Sigmoid colon (tissue), 7 donors: ENCODE measurements around the gene POLR2A. TPM values are rescaled to one million over a fixed set of nuclear protein-coding genes. Genes with fewer than 3 reads are reported as not detected.
A peak's percentile ranks its signal among the peaks of the same experiment; 100 is the strongest.
"Not testable (repeated sequence)": the region's sequence is repeated elsewhere in the genome, so short reads cannot be mapped to it uniquely, and the experiment has no call there.

ENCODE experiments used
- DNase-seq: peaks from one replicate; pipeline ENCODE4 v3.0.0-alpha.2; 2019
- H3K27ac ChIP-seq, 4 donors: fragments of 200-600 bp; sonication (generic); one replicate each; pipeline ENCODE4 v1.5.1; 2016 to 2019; ENCODE audit warnings: mild to moderate bottlenecking in 1 of 4
- H3K27me3 ChIP-seq, 3 donors: fragments of 200-600 bp; sonication (generic); one replicate each; pipeline ENCODE4 v1.5.1; 2019; ENCODE audit warnings: mild to moderate bottlenecking in 1 of 3
- H3K36me3 ChIP-seq, 4 donors: fragments of 200-600 bp; sonication (generic); one replicate each; pipeline ENCODE4 v1.5.1; 2016 to 2019
- H3K4me1 ChIP-seq, 4 donors: fragments of 200-600 bp; sonication (generic); one replicate each; pipeline ENCODE4 v1.5.1; 2017 to 2019
- H3K4me3 ChIP-seq, 4 donors: fragments of 200-600 bp; sonication (generic); one replicate each; pipeline ENCODE4 v1.5.1; 2017 to 2019; ENCODE audit warnings: mild to moderate bottlenecking in 2 of 4, moderate library complexity in 1 of 4
- H3K9me3 ChIP-seq, 4 donors: fragments of 200-600 bp in 3 of 4; sonication (generic) in 3 of 4; one replicate each; pipeline versions ENCODE4 v1.5.1 to v1.6.1; 2013 to 2019
- CTCF ChIP-seq, 4 experiments: fragments of 450-650 bp in 3 of 4; fragments of 200-600 bp in 1 of 4; IDR thresholded peaks; one replicate each; pipeline ENCODE4 v1.5.1; 2016 to 2019; ENCODE audit warnings: antibody characterized with exemption in 4 of 4, mild to moderate bottlenecking in 3 of 4, moderate library complexity in 2 of 4
- EP300 ChIP-seq, 4 donors: sonication (generic); formaldehyde crosslinking; IDR thresholded peaks; one replicate each; pipeline ENCODE4 v1.6.1; 2017; ENCODE audit warnings: antibody characterized with exemption in 4 of 4
- POLR2A ChIP-seq, 2 donors: fragments of 450-650 bp; IDR thresholded peaks; one replicate each; pipeline ENCODE4 v1.6.1; 2016; ENCODE audit warnings: antibody characterized with exemption in 2 of 2, mild to moderate bottlenecking in 2 of 2, moderate library complexity in 2 of 2
- POLR2AphosphoS5 ChIP-seq, 4 donors: sonication (generic); formaldehyde crosslinking; IDR thresholded peaks; one replicate each; pipeline ENCODE4 v1.6.1; 2017; ENCODE audit warnings: antibody characterized with exemption in 4 of 4
- WGBS, 2 donors: extraction: QIAGEN DNeasy Blood & Tissue Kit; methylation state at CpG; one replicate each; pipeline ENCODE4 v1.1.7; 2013; 5-methylcytosine and 5-hydroxymethylcytosine counted together
- intact Hi-C: fragments of 100-400 bp; cut with DNase I; formaldehyde crosslinking; loops from one replicate; pipeline ENCODE4 v1.15.1; 2023
- polyA plus RNA-seq, 3 donors: library from polyadenylated mRNA; stranded (reverse); fragments of 200-250 nt; gene quantifications; one replicate each; pipeline ENCODE4 v1.2.3, GENCODE V29; 2013
- total RNA-seq, 4 donors: library from RNA; depleted of rRNA; stranded (reverse); fragments of >200 nt; gene quantifications; one replicate each; pipeline ENCODE4 v1.1.0, GENCODE V29; 2016
- donor health status: healthy with polysubstance abuse.
- donor health status: Bipolar disorder and iron deficiency.
- donor health status: healthy.

POLR2A gene
- total and polyA plus RNA-seq, 7 donors, result 7.2 to 51.1 (median 31.4) TPM

- no peak for DNase-seq
- WGBS, 2 donors, result 71 to 91% methylated on average over 2 of the region's 2 CpGs
- no peaks in the 10 kb centered on the region for H3K27me3 ChIP-seq
- no peak overlapping the region for H3K27ac ChIP-seq
- intact Hi-C loops, result no loop called here
- no peaks in the 10 kb centered on the region for H3K9me3 ChIP-seq
- no peak overlapping the region for H3K4me3 ChIP-seq
- H3K4me1 ChIP-seq, result peaks cover 0 to 84% (median 51%) of the 10 kb centered on the region in 4 donors
- TF ChIP-seq POLR2A (IDR thresholded peaks at IDR 0.05), result no peak
- no peak for TF ChIP-seq CTCF (IDR thresholded peaks at IDR 0.05)
- no peak for TF ChIP-seq EP300 (IDR thresholded peaks at IDR 0.05)
- no peak for TF ChIP-seq POLR2AphosphoS5 (IDR thresholded peaks at IDR 0.05)
- peaks cover 0 to 6% (median under 1%) of the 10 kb centered on the region in 4 donors for H3K36me3 ChIP-seq
Observed at GRCh38 chr17:7471729-7472128, 12.4 kb upstream of the POLR2A start.

- 89 to 92% methylated on average over 8 of the region's 8 CpGs for WGBS, 2 donors
Observed at GRCh38 chr17:7474767-7475166, 9.4 kb upstream of the POLR2A start.

GRCh38 chr17:7475764-7476422 lies 8.3 kb upstream of the POLR2A start:
- WGBS, 2 donors, result 75 to 81% methylated on average over 15 of the region's 15 CpGs
- no peaks in the 10 kb centered on the region for H3K27me3 ChIP-seq
- peak; percentile 92 for DNase-seq
- H3K4me3 ChIP-seq, result no peak overlapping the region
- intact Hi-C loops, result loop anchor here (2.0 kb wide), 3 partner anchors 19 to 71 kb away; partner anchors contain the start of gene TMEM256
- peak overlapping the region; percentile 94 to 100 (median 100) for H3K27ac ChIP-seq
- TF ChIP-seq EP300 (IDR thresholded peaks at IDR 0.05) (peak in 1 of 4 donors; percentile 50), POLR2A (IDR thresholded peaks at IDR 0.05) (no peak), POLR2AphosphoS5 (IDR thresholded peaks at IDR 0.05) (peak; percentile 61 to 84 (median 72))
- H3K4me1 ChIP-seq, result peaks cover 0 to 73% (median 56%) of the 10 kb centered on the region in 4 donors
- H3K36me3 ChIP-seq, result no peaks in the 10 kb centered on the region
- H3K9me3 ChIP-seq, result no peaks in the 10 kb centered on the region

More at GRCh38 chr17:7474767-7475166, 9.4 kb upstream of the POLR2A start:
- H3K36me3 ChIP-seq, H3K27me3 ChIP-seq, H3K9me3 ChIP-seq, intact Hi-C loops, H3K4me3 ChIP-seq, DNase-seq: not testable (repeated sequence)
- H3K27ac ChIP-seq, result peak overlapping the region; percentile 94 to 100 (median 100)
- peaks cover 0 to 73% (median 53%) of the 10 kb centered on the region in 4 donors for H3K4me1 ChIP-seq

- no peaks in the 10 kb centered on the region for H3K36me3 ChIP-seq
- intact Hi-C loops, result loop anchor here (2.0 kb wide), 3 partner anchors 20 to 72 kb away; partner anchors contain the start of gene TMEM256
- peak overlapping the region; percentile 94 to 100 (median 100) for H3K27ac ChIP-seq
- peaks cover 0 to 73% (median 55%) of the 10 kb centered on the region in 4 donors for H3K4me1 ChIP-seq
- H3K9me3 ChIP-seq, result no peaks in the 10 kb centered on the region
- no peak for DNase-seq
- no peak overlapping the region for H3K4me3 ChIP-seq
- no peak for TF ChIP-seq POLR2AphosphoS5 (IDR thresholded peaks at IDR 0.05)
- no peak for TF ChIP-seq CTCF (IDR thresholded peaks at IDR 0.05)
- TF ChIP-seq EP300 (IDR thresholded peaks at IDR 0.05), result no peak
- no peaks in the 10 kb centered on the region for H3K27me3 ChIP-seq
- WGBS, 2 donors, result 38 to 48% methylated on average over 3 of the region's 3 CpGs
Observed at GRCh38 chr17:7476494-7476893, 7.7 kb upstream of the POLR2A start.

- WGBS, 2 donors, result 92% methylated on average over 5 of the region's 5 CpGs
- H3K27ac ChIP-seq, result peak overlapping the region; percentile 94 to 100 (median 100)
- peak overlapping the region in 3 of 4 donors; percentile 61 to 100 (median 95) for H3K4me3 ChIP-seq
- H3K36me3 ChIP-seq, result no peaks in the 10 kb centered on the region
- DNase-seq, result no peak
- no peaks in the 10 kb centered on the region for H3K9me3 ChIP-seq
- H3K27me3 ChIP-seq, result no peaks in the 10 kb centered on the region
- intact Hi-C loops, result loop anchor here (2.0 kb wide), 3 partner anchors 20 to 72 kb away; partner anchors contain the start of gene TMEM256
- peaks cover 0 to 73% (median 55%) of the 10 kb centered on the region in 4 donors for H3K4me1 ChIP-seq
- TF ChIP-seq POLR2A (IDR thresholded peaks at IDR 0.05), result no peak
- no peak for TF ChIP-seq CTCF (IDR thresholded peaks at IDR 0.05)
- TF ChIP-seq EP300 (IDR thresholded peaks at IDR 0.05), result no peak
- no peak for TF ChIP-seq POLR2AphosphoS5 (IDR thresholded peaks at IDR 0.05)
Observed at GRCh38 chr17:7476951-7477350, 7.2 kb upstream of the POLR2A start.
